Endothelial cell of umbilical vein (primary cell): Measurements from ENCODE around the gene SUGCT. TPM values are rescaled to one million over a fixed set of nuclear protein-coding genes. Genes with fewer than 3 reads are reported as not detected.

Source experiments
- BruUV-seq: library from RNA; stranded (reverse); fragments of 400-500 nt; replicated peaks from 2 replicates; lab custom pipeline; 2021; lab: Mats Ljungman, UMichigan
- CTCF ChIA-PET: fragments of 300-600, 350-600 bp; sonication (Branson Sonifier 250); formaldehyde crosslinking; loops from one replicate; lab custom pipeline; 2021; ENCODE audit warnings: antibody characterized with exemption, inconsistent platforms; lab: Charles Lee
- POLR2A ChIA-PET: fragments of 300-600, 350-600 bp; sonication (Branson Sonifier 250); formaldehyde crosslinking; loops from one replicate; lab custom pipeline; 2021; ENCODE audit warnings: antibody characterized with exemption, inconsistent platforms; lab: Charles Lee
- DNase-seq: peaks from one replicate; pipeline ENCODE4 v3.0.0-alpha.2; 2011; ENCODE audit warnings: low read depth, low spot score
- FAIRE-seq: peaks from 2 replicates; lab custom pipeline; 2011; peaks lifted over from hg19 to GRCh38; lab: Jason Lieb, UNC
- H2AFZ ChIP-seq: 2 replicates; pipeline ENCODE4 v1.6.0; 2012; ENCODE audit warnings: low read depth, low read length, control low read depth, inconsistent platforms
- H3K27ac ChIP-seq: 2 replicates; pipeline ENCODE4 v1.5.1; 2011; ENCODE audit warnings: low read depth, mild to moderate bottlenecking, control low read depth, low read length, moderate library complexity; ENCODE audit not compliant: insufficient read depth
- H3K27me3 ChIP-seq, 2 experiments: 2 replicates each; pipeline versions ENCODE4 v1.6.0 to v1.6.1; 2011; ENCODE audit warnings: low read length in 2 of 2, mixed read lengths in 1 of 2; ENCODE audit not compliant: control insufficient read depth in 2 of 2, insufficient read depth in 2 of 2
- H3K36me3 ChIP-seq, 2 experiments: 2 replicates in 1 of 2; 3 replicates in 1 of 2; pipeline ENCODE4 v1.5.1; 2011; ENCODE audit warnings: low read length in 2 of 2, mild to moderate bottlenecking in 1 of 2, moderate library complexity in 1 of 2; ENCODE audit not compliant: control insufficient read depth in 2 of 2, insufficient read depth in 2 of 2; ENCODE audit errors: extremely low read depth in 1 of 2
- H3K4me1 ChIP-seq: 3 replicates; pipeline ENCODE4 v1.5.1; 2011; ENCODE audit warnings: mild to moderate bottlenecking, low read length; ENCODE audit not compliant: control insufficient read depth, insufficient read depth; ENCODE audit errors: extremely low read depth
- H3K4me2 ChIP-seq: 2 replicates; pipeline ENCODE4 v1.6.1; 2011; ENCODE audit warnings: low read length, control low read depth, mixed read lengths; ENCODE audit not compliant: insufficient read depth
- H3K4me3 ChIP-seq, 3 experiments: fragments of 200-600 bp in 1 of 3; sonication (generic), shearing (Covaris generic) in 1 of 3; replicated peaks in 1 of 3; 2 replicates each; pipeline ENCODE4 v1.5.1; 2011 to 2016; ENCODE audit warnings: control low read depth in 3 of 3, low read length in 3 of 3, mild to moderate bottlenecking in 2 of 3, inconsistent platforms in 1 of 3, low read depth in 1 of 3, moderate library complexity in 1 of 3; ENCODE audit not compliant: insufficient read depth in 1 of 3
- H3K79me2 ChIP-seq: 2 replicates; pipeline ENCODE4 v1.6.0; 2012; ENCODE audit warnings: low read length, inconsistent platforms; ENCODE audit not compliant: control insufficient read depth, insufficient read depth
- H3K9ac ChIP-seq: replicated peaks from 2 replicates; pipeline ENCODE3; 2011; ENCODE audit warnings: low read length, control low read depth; ENCODE audit not compliant: insufficient read depth; ENCODE audit errors: extremely low read depth
- H3K9me1 ChIP-seq: replicated peaks from 3 replicates; pipeline ENCODE4 v1.6.0; 2011; ENCODE audit warnings: mild to moderate bottlenecking, low read length; ENCODE audit not compliant: control insufficient read depth, insufficient read depth; ENCODE audit errors: extremely low read depth
- H3K9me3 ChIP-seq: replicated peaks from 2 replicates; pipeline ENCODE4 v1.5.1; 2012; ENCODE audit warnings: low read length, inconsistent platforms; ENCODE audit not compliant: control insufficient read depth, insufficient read depth
- H4K20me1 ChIP-seq: replicated peaks from 2 replicates; pipeline ENCODE3; 2011; ENCODE audit warnings: mild to moderate bottlenecking, low read length; ENCODE audit not compliant: control insufficient read depth, insufficient read depth; ENCODE audit errors: extremely low read depth
- EZH2 ChIP-seq: IDR thresholded peaks from 2 replicates; pipeline ENCODE4 v1.6.1; 2012; ENCODE audit warnings: borderline replicate concordance, low read depth, mild to moderate bottlenecking, moderate library complexity, low read length, inconsistent platforms; ENCODE audit not compliant: severe bottlenecking
- FOS ChIP-seq: IDR thresholded peaks from 2 replicates; pipeline ENCODE4 v1.6.1; 2011; ENCODE audit warnings: mild to moderate bottlenecking, low read length, moderate library complexity, borderline replicate concordance; ENCODE audit not compliant: insufficient read depth
- GATA2 ChIP-seq: IDR thresholded peaks from 2 replicates; pipeline ENCODE4 v1.7.0; 2011; ENCODE audit warnings: low read depth, mild to moderate bottlenecking, moderate library complexity, mixed read lengths, low read length; ENCODE audit not compliant: insufficient read length, insufficient read depth
- JUN ChIP-seq: IDR thresholded peaks from 2 replicates; pipeline ENCODE4 v1.6.1; 2011; ENCODE audit warnings: borderline replicate concordance, low read depth; ENCODE audit not compliant: insufficient read length, insufficient read depth
- MYC ChIP-seq: IDR thresholded peaks from one replicate; pipeline ENCODE4 v1.6.1; 2011; ENCODE audit warnings: mild to moderate bottlenecking, low read depth, low read length
- POLR2A ChIP-seq: IDR thresholded peaks from 2 replicates; pipeline ENCODE4 v1.6.1; 2012; ENCODE audit warnings: low read depth, mild to moderate bottlenecking, control low read depth, low read length
- POLR2AphosphoS5 ChIP-seq: IDR thresholded peaks from 2 replicates; pipeline ENCODE4 v1.6.1; 2012; ENCODE audit warnings: low read depth, mild to moderate bottlenecking, control low read depth, low read length, moderate library complexity; ENCODE audit not compliant: insufficient read depth
- dilution Hi-C: fragments of 300-500 bp; cut with MboI; formaldehyde crosslinking; loops from one replicate; pipeline ENCODE4 v1.15.0; 2019; ENCODE audit warnings: low sequenced_read_pairs; ENCODE audit not compliant: extremely low pct_ligation_motif_present
- intact Hi-C: fragments of 100-400 bp; cut with micrococcal nuclease; formaldehyde crosslinking; loops from one replicate; pipeline ENCODE4 v1.10.0; 2022
- polyA plus RNA-seq, 4 experiments: library from polyadenylated mRNA; depleted of rRNA in 3 of 4; stranded (reverse) in 3 of 4; unstranded in 1 of 4; fragments of >200 nt; gene quantifications; 2 replicates each; pipeline versions ENCODE4 v1.2.1 to v1.2.3, GENCODE V29; 2011 to 2012; ENCODE audit warnings: missing spikeins in 1 of 4
- total RNA-seq: library from RNA; stranded (reverse); gene quantifications from 2 replicates; pipeline ENCODE4 v1.2.3, GENCODE V29; 2021
- TF ChIP-seq, protein P1 (sequence below), 2 donors: IDR thresholded peaks; 1 replicate in 1 of 2; 2 replicates in 1 of 2; pipeline ENCODE4 v1.5.1; 2011; ENCODE audit warnings: low read length in 2 of 2, mild to moderate bottlenecking in 2 of 2, moderate library complexity in 2 of 2, control low read depth in 1 of 2, inconsistent platforms in 1 of 2, low read depth in 1 of 2; ENCODE audit not compliant: insufficient read depth in 1 of 2; ENCODE audit errors: extremely low read depth in 1 of 2
- TF ChIP-seq, protein P2 (sequence below): IDR thresholded peaks from 2 replicates; pipeline ENCODE4 v1.6.1; 2011; ENCODE audit not compliant: insufficient read depth, insufficient read length

Gene SUGCT
- total and polyA plus RNA-seq, 2 donors (not counting 3 experiments of a cell fraction or from before 2014, with no cell fraction given): 1.2 to 1.4 TPM

DNA sequence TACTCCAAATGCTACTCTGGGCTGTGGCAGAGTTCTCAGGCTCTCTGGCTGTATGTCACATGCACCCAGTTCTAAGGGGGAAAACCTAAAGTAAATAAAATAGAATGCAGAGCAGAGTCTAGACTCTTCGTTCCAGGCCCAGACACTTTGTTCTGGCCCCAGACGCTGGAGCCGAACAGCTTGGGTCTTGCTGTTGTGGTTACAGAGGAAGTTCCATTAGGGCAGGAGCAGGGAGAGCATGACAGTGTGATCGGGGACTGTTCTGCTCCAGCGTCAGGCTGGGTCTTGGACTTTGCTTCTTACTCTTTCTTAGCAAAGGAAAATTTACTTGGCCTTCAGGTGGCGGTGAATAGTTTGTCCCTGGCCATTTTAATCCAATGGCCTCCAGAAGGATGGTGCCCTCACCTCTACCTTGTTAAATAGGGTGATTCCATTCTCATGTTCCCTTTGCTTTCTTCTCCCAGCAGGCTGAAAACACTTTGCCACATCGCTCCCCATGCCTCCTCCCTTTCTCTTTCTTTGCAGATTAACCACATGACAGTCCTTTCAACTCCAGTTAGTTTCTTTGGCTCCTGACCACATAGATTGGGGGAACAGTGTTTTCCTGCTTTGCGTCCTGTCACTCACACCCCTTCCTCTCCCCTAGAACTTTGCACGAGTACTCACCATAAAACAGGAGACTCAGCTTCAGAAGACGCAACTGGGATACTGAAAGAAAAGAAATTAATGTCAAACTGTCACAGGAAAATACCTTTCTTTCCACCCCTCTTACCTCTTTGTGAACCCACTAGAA is 730.8 kb downstream of the SUGCT start:
- no peak for TF ChIP-seq JUN
- TF ChIP-seq GATA2: no peak
- TF ChIP-seq, protein P1, sequence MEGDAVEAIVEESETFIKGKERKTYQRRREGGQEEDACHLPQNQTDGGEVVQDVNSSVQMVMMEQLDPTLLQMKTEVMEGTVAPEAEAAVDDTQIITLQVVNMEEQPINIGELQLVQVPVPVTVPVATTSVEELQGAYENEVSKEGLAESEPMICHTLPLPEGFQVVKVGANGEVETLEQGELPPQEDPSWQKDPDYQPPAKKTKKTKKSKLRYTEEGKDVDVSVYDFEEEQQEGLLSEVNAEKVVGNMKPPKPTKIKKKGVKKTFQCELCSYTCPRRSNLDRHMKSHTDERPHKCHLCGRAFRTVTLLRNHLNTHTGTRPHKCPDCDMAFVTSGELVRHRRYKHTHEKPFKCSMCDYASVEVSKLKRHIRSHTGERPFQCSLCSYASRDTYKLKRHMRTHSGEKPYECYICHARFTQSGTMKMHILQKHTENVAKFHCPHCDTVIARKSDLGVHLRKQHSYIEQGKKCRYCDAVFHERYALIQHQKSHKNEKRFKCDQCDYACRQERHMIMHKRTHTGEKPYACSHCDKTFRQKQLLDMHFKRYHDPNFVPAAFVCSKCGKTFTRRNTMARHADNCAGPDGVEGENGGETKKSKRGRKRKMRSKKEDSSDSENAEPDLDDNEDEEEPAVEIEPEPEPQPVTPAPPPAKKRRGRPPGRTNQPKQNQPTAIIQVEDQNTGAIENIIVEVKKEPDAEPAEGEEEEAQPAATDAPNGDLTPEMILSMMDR (IDR thresholded peaks at IDR 0.05; ENCODE audit: extremely low read depth in 1 of 2, insufficient read depth in 1 of 2, low read depth in 1 of 2, low read length in 2 of 2): no peak
- DNase-seq (no peak), FAIRE-seq (no peak)
- Histone ChIP-seq H3K9me1 (no peaks in the 10 kb centered on the region), H4K20me1 (no peaks in the 10 kb centered on the region), H3K36me3 (no peaks in the 10 kb centered on the region), H3K27ac (no peak overlapping the region), H3K4me3 (no peak overlapping the region), H3K9me3 (no peaks in the 10 kb centered on the region), H2AFZ (no peak overlapping the region), H3K4me1 (no peaks in the 10 kb centered on the region), H3K4me2 (no peak overlapping the region), H3K27me3 (no peaks in the 10 kb centered on the region), H3K9ac (no peak overlapping the region), H3K79me2 (no peaks in the 10 kb centered on the region)
- intact Hi-C loops (no loop called here), dilution Hi-C loops (no loop called here)
- ChIA-PET CTCF (no interaction called here), POLR2A (no interaction called here)
- BruUV-seq: no TSS peak

DNA sequence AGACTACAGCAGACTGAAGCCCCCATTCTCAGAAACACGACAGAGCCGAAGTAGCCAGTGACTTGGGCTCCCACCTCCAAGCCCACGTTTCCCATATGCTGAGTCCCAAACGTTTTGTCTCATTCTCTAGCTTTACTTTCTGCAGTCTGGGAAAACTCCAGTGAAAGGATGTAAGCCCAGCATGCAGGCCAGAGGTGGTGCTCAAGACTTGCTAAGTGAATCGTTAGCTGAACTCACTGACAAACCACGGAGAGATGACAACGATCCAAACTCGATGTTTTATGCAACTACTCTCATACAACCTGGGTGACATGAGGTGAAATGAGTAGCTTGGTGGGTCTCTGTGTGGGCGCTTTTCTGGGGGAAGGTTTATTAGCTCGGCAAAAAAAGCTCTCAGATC is 731.8 kb downstream of the SUGCT start:
- H3K27me3 ChIP-seq: no peaks in the 10 kb centered on the region
- H4K20me1 ChIP-seq: no peaks in the 10 kb centered on the region
- dilution Hi-C loops (no loop called here), intact Hi-C loops (no loop called here)
- H2AFZ ChIP-seq: no peak overlapping the region
- no peak for DNase-seq
- H3K36me3 ChIP-seq: no peaks in the 10 kb centered on the region
- H3K4me3 ChIP-seq: no peak overlapping the region
- H3K9me1 ChIP-seq: no peaks in the 10 kb centered on the region
- no peak overlapping the region for H3K9ac ChIP-seq
- no TSS peak for BruUV-seq
- no peak for TF ChIP-seq EZH2
- no peak for TF ChIP-seq FOS
- no peak for TF ChIP-seq POLR2A
- no peak for TF ChIP-seq JUN
- TF ChIP-seq MYC: no peak
- TF ChIP-seq, protein P2, sequence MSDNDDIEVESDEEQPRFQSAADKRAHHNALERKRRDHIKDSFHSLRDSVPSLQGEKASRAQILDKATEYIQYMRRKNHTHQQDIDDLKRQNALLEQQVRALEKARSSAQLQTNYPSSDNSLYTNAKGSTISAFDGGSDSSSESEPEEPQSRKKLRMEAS: no peak
- TF ChIP-seq POLR2AphosphoS5: no peak
- no peak for TF ChIP-seq GATA2
- TF ChIP-seq, protein P1 (IDR thresholded peaks at IDR 0.05; ENCODE audit: extremely low read depth in 1 of 2, insufficient read depth in 1 of 2, low read depth in 1 of 2, low read length in 2 of 2): no peak
- H3K9me3 ChIP-seq: no peaks in the 10 kb centered on the region
- POLR2A ChIA-PET: no interaction called here
- no peaks in the 10 kb centered on the region for H3K79me2 ChIP-seq
- no peak overlapping the region for H3K4me2 ChIP-seq
- CTCF ChIA-PET: no interaction called here
- no peak for FAIRE-seq
- no peak overlapping the region for H3K27ac ChIP-seq
- H3K4me1 ChIP-seq: no peaks in the 10 kb centered on the region
